ENCODE results near the gene TOB2.
A peak's percentile ranks its signal among the peaks of the same experiment; 100 is the strongest.
"Not testable (repeated sequence)": the region's sequence is repeated elsewhere in the genome, so short reads cannot be mapped to it uniquely, and the experiment has no call there.

TOB2 gene

DNA sequence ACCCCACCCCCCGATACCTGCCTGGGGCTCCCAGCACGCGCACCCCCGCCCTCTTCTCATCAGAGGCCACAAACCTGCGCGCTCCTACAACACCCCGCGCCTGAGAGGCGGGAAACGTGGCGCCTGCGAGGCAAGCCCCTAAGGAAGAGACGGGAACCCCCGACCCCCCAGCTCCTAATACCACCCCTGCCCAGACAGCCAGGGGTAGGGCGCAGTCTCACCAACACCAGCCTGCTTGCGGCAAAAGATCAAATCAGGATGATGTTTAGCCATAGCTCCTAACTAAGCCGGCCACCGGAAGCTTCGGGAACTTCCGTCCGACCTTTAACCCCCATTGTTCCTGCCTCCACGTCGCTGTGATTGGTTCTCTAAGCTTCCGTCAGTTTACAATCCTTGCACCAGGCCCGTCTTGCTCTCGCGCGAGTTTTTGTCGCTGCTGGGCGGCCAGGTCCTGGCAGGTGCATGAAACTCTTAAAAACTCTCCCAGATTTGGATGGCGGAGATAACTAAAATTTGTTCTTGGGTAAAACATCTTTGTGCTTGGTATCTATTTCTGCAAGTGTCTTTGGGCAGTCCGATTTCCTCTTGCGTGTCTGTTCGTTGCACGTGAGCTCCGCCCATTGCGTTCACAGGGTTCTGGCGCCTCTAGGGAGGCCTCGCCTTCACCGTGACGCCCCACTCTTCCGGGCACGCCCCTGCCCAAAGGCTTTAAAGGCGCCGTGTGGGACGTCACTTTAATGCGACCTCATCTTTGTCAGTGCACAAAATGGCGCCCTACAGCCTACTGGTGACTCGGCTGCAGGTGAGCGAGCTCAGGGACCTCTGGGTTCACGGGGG is 22.0 kb upstream of the TOB2 start, which contains the start of the genes ACO2 and PHF5A:
TSS of gene ACO2 (plus strand) at position 737 of the 837 bp plus-strand sequence. CDS start at position 767, 30 bp downstream.
TSS of gene PHF5A (minus strand) at position 312 of the 837 bp plus-strand sequence. CDS start at position 273, 39 bp downstream.
- DNase-seq (ENCODE audit: low read depth in 2 of 2): peak; percentile 93 to 95

- DNase-seq (ENCODE audit: low read depth in 2 of 2): no peak
Measured at GRCh38 chr22:41461901-41462300, 15.3 kb upstream of the TOB2 start.

DNA sequence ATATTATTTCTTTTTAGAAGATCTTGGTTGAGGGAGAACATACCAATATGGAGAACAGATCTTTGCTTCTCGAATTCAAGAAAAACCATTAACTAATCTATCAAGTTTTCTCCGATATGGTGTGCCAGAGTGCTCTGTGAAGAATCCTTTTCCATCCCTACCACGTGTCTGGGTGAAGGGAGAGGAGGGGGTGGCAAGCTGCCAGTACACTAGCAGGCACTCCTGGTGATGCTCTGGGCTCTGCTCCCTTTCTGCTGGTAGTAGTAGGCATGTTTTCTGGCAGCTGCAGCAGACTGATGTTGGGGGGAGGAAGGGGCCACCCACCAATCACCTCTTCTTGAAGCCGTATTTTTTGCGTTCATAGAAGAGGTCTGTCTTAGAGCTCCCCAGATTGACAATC is 13.5 kb upstream of the TOB2 start:
- not testable (repeated sequence) for DNase-seq (ENCODE audit: low read depth in 2 of 2)

DNA sequence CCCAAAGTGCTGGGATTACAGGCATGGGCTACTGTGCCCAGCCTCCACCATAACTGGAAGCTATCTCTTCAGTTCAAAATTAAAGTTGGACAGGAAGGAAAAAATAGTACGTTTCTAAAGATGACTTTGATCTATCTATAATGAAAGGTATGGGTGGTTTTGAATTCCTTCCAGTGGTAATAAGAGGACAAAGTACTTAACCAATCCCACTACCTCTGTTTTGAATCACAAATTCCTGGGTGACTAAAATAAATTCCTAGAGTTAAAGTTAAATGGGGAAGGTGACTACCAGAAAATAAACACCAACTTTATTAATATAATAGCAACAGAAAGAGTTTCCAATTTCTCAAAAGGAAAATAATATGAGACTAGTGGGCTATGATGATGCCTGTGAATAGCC is 12.8 kb upstream of the TOB2 start:
- no peak for DNase-seq (ENCODE audit: low read depth in 2 of 2)

GRCh38 chr22:41458161-41458728 is 11.6 kb upstream of the TOB2 start:
- no peak for DNase-seq (ENCODE audit: low read depth in 2 of 2)

DNA sequence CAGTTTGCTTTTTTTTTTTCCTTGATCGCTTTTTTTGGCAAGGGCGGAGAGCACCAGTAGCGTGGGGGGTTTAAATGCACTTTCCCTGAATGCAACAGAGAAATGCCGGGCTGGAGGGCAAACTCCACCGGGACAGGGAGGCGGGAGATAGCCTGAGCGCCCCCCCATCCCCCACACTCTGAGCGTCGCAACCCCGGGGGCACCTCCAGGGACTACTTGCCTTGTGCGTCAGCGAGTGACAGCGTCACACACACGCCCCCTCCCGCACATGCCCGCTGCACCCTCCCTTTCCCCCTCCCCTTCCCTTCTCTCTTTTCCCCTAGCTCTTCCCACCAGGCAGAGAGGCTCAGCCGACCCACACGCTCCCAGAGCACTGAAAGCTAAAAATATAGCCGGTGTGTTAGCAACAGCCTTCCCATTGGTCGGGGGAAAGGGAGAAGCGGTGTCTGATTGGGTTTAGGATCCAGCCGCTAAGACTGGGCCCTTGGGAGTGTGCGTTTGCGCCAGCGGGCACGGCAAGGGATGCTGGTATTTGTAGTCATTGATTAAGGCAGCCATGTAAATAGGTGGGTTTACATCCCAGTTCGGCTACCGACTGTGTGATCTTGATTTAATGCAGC is 1.7 kb upstream of the TOB2 start:
- DNase-seq (ENCODE audit: low read depth in 2 of 2): peak; percentile 86 to 87

DNA sequence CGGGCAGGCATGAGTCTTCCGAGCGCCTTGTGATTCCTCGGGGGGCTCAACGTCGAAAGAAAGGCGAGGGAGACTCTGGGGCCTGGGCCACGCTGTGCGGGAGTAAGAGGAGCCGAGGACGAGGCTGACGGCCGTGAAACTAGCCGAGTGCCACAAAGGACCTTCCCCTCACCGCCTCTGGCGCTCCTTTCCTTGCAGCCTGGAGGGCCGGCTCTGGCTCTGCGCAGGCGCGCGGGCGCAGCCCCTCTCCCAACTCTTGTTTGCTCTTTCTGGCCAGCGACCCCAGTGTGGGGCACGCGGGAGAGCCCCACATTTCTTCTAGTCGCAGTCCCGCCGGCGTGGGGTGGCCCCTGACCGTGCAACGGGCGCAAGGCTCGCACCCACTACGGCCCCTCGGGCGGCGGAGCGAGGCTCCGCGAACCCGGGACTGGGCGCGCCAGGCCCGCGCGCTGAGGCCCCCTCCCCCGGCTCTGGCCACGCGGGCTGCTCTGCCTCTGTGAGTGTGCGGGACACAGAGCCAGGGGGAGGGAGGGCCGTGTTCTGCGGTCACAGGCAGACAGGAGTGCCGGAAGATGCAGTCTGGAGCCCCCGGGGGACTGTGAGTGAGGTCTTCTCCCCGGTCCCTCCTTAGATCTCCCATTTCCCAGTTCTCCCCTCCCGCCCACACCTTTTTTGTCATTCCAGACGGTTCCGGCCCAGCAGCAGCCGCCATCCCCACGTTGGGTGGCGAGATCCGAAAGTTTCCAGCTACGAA is 1.0 kb upstream of the TOB2 start:
- DNase-seq (ENCODE audit: low read depth in 2 of 2): peak; percentile 28 to 47

DNA sequence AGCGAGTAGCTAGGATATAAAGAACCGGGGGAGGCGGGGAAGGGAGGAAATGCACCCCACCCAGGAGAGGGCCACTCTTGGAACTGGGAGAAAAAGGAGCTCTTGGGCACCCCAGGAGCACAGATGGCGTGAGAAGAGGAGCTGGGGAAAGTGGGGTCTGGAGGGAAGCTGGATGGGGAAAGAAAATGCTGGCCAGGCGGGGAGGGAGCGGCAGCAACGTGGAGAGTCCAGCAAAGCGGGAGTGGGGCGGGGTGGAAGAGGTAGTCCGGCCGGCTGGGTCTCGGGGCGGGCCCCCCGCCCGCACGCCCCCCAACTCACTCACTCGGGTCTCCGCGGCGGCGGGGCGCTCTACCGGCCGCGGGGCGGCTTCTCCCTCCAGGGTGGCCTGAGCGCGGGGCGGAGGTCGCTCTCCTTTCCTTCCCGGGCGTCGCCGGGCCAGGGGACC is 522 bp downstream of the TOB2 start:
- peak in 1 of 2 donors; percentile 11 for DNase-seq (ENCODE audit: low read depth in 2 of 2)

DNA sequence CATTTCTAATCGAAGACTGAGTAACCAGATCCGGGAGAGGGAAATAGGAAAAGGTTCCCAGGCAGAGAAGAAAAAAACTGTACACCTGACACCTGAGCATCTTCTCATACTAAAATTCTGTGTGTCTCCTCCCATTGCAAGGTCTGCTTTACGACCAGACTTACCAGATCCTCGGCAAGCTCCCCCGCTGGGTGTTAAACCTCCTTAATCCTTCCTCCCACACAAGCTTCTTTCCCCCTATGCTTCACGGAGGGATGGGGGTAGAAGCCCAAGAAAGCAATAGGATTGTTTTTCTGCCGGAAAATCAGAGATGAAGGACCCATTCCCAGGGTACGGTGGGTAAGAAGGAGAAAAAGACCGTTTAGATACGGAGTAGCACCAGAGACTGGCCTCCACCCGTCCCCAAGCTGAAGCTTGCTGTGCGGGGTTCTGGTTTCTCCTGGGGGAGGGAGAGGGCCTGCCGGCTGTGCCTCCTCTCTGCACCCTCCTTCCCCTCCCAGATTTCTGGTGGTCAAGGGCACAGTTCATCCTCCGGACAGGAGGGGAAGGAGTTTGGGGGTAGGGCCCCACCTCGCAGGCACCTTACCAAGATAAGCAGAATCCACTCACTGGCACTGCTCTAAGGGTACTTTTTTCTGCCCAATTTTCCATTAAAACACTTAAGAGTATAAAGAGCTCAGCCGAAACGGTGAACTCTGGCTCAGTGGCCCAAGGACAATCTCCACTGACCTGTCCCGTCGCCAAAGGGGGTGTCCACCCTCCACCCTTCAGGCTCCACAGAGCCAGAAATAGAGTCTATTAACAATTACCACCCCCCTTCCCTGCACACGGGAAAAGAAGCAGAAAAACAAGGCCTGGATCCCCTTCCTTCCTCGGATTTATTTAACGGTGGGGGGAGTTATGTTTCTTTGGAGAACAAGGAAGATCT is 1.2 kb downstream of the TOB2 start:
- no peak for DNase-seq (ENCODE audit: low read depth in 2 of 2)

DNA sequence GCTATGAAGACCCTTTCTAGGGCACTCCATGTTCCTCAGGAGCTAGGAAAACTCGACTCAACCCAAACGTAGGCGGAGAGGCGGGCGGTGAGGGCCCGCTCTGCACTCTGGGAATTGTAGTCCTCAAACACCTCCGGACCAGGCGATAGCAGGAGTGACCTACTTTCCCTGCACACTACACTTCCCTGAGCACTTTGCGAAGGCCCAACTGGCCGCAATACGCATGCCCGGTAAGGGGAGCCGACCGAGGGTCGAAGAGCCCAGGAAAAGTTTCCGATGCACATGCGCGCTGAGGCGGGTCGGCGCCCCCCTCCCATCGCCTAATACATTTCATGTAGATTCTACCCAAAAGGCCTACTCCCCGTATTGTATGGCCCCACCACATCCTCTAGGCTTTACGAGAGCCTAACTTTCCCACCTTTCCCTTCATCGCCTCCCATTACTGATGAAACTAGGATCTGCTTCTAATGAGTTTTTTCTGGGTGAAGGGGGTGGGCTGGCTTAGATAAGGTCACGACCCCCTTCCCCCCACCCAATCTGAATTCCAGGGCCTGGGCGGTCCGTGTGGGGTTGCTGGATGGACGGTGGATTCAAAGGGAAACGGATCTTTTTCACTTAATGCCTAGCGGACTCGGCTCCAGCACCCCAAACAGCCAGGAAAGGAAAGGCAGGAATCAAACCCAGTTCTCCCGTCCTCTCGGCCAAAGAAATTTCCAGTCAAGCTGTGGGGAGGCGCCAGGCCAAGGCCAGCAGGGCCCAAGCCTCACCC is 2.1 kb downstream of the TOB2 start:
- DNase-seq (ENCODE audit: low read depth in 2 of 2): peak; percentile 85 to 87

- no peak for DNase-seq (ENCODE audit: low read depth in 2 of 2)
Measured at GRCh38 chr22:41442240-41442792, 4.3 kb downstream of the TOB2 start.

- DNase-seq (ENCODE audit: low read depth in 2 of 2): not testable (repeated sequence)
Measured at GRCh38 chr22:41440511-41440910, 6.1 kb downstream of the TOB2 start.

GRCh38 chr22:41437198-41437597 is 9.4 kb downstream of the TOB2 start:
- no peak for DNase-seq (ENCODE audit: low read depth in 2 of 2)

DNA sequence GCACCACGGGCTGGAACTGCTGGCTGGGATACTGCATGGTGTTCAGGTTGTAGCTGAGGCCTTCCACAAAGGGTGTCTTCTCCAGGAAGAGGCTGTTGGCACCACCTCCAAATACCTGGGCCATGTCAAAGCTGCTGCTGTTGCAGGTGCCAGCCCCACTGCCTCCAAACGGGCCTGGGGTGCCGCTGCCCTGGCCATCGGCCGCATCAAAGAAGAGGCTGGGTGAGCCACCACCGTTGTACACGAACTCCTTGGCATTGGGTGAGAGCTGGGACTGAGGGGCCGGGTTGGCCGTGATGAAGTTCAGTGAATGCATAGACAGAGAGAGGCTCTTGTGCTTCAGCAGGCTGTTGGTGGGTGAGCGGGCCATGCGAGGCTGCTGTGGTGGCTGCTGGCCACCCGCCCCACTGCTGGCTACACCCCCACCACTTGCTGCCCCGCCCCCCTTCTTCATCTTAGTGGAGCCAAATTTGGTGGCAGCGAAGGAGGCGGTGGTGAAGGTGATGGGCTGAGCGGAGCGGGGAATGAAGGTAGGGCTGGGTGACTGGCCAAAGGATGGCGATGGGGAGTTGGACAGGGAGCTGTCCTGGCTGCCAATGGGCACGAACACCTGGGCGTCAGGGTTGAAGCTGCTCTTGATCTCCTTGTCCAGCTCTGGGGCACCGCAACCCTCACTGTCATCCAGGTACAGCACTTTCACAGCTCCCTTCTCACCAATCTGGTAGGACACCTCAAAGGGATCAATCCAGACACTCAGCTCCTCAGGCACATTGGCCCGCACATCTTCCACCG is 10.1 kb downstream of the TOB2 start:
- no peak for DNase-seq (ENCODE audit: low read depth in 2 of 2)

- DNase-seq (ENCODE audit: low read depth in 2 of 2): no peak
Measured at GRCh38 chr22:41435560-41435959, 11.0 kb downstream of the TOB2 start.

DNA sequence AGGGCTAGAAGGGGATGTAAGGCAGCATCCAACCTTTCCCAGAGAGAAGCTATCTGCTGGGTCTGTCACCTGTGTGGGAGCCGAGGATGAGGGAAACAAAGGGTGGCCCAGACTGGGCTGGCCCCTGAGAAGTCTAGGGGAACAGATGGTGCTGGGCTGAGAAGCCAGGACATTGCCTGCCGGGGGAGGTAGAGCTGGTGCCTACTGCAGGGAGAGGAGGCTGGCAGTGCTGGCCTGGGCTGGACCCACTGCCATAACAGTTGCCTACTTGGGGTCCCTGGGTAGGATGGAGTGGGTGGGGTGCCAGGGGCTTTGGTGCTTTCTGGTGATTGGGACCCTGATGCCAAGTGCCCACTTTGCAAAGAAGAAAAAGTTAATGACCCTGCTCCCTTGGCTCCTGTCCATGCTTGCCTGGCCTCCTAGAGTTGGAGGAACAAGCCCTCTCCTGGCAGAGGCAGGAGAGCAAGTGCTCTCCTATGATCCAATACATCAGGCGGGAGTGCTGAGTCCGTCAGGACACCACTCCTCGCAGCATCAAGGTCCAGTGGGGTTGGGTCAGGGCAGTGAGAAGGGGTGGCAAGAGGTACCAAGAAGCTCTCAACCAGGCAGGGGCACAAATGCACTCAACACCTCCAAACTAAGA is 12.1 kb downstream of the TOB2 start:
- DNase-seq (ENCODE audit: low read depth in 2 of 2): not testable (repeated sequence)

DNA sequence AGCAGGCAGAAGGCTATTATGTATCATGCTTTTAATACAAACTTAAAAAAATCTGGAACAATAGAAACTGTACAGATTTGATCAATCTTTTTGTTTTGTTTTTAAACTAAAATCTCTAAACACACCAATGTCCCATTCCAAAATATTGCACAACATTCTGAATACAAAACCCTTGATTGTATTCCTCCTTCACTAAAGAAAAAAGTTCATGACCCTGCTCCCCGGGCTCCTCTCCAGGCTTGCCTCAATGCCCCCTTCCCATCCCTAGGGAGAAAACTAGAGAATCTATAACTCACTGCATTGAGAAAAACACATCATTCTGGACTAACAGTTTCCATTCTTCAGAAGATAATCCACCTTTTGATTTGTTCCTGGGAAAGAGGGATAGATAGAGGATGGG is 13.1 kb downstream of the TOB2 start:
- DNase-seq (ENCODE audit: low read depth in 2 of 2): not testable (repeated sequence)

GRCh38 chr22:41431656-41432055 is 14.9 kb downstream of the TOB2 start:
- no peak for DNase-seq (ENCODE audit: low read depth in 2 of 2)
